ENCODE data around the gene EXOC3L4.
A peak's percentile ranks its signal among the peaks of the same experiment; 100 is the strongest.

EXOC3L4 gene

GRCh38 chr14:103070971-103071542 is 23.5 kb upstream of the EXOC3L4 start:
- DNase-seq (ENCODE audit: low read depth), result no peak

GRCh38 chr14:103071544-103072251 is 22.8 kb upstream of the EXOC3L4 start:
- DNase-seq (ENCODE audit: low read depth), result no peak

GRCh38 chr14:103072595-103073366 is 21.7 kb upstream of the EXOC3L4 start:
- DNase-seq (ENCODE audit: low read depth), result no peak

DNA sequence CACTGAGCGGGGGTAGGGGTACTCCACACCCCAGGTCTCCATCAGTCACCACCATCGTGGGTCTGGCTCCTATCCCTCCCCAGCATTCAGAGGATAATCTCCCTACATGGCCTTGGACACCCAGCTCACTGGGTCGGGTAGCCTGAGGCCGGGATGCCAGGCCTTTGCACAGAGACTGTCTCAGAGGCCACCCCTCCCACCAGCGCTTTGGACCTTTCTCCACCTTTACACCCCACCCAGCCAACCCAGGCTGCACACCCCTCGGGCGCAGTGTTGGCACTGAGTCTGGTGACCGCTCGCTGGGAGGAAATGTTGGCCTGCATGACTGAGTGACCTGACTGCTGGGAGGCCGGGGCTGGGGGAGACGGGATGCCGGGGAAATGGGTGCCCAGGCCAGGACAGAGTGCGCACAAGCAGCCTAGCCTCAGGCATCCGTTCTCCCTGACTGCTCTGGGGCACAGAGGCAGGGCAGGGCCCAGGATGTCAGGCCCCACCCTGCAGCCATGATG is 21.1 kb upstream of the EXOC3L4 start:
- no peak for DNase-seq (ENCODE audit: low read depth)

DNA sequence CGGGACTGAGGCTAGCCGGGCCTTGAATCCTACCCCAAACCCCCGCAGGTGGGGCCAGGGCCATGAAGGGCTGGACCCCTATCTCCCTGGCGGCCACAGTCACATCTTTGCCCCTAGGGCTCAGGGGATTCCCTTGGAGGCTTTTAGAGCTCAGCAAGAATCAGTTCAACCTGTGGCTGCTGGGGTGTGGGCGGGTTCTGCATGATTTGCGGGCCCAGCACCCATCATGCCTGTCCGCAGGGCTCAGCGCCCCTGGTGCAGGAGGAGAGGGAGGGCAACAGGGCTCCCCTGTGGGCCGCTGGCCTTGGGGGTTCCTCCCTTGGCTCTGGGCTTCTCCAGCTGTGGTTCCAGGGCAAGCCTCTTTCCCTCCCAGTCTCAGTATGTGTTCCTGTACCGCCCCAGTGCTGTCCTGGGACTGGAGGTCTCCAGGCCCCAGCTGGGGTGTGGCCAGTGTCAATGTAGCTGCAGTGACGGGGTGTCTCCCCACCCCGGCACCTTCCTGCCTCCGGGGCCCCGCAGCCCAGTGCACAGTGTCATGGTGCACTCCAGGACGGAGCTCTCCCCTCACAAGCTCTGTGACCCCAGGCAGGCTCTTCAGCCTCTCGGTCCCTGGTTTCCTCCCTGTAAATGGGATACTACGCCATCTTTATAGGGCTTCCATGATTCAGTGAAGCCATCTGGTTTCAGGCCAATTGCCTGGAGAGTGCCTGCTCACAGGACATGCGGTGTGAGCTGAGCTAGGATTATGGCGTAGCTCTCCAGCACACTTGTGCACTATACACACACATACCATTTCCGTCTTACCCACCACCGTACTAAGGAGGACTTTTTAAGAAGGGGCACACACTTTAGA is 20.4 kb upstream of the EXOC3L4 start:
- no peak for DNase-seq (ENCODE audit: low read depth)

DNA sequence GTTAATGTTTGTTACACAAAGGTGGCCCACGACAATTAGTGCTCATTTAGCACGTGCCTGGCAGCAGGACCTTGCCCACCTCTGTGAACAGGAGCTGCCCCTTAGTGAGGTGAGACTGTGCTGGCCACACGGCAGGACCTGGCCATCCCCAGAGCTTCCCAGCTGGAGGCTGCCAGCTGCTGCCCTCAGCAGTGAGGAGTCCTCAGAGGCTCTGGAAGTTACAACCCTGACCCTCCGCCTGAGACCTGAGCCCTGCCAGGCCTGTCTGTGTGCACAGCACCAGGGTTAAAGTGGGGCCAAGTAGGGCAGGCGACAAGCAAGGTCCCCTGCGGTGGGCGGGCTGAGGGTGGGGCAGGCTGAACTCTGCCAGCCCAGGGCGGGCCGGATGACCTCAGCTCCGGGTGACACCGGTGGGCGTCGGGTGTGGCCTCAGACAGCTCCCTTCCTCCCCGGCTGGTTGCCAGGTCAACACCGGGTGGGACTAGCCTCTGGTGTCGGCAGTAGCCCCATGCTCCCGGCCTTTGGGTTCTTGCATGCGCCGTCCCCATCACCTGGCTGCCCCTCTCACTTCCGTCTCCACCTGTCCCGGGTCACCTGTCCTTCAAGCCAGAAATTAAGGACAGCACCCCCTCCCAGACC is 19.7 kb upstream of the EXOC3L4 start:
- DNase-seq (ENCODE audit: low read depth), result no peak

GRCh38 chr14:103078420-103078749 is 16.1 kb upstream of the EXOC3L4 start:
- DNase-seq (ENCODE audit: low read depth), result peak; percentile 61

- DNase-seq (ENCODE audit: low read depth), result no peak
These were observed 15.5 kb upstream of the EXOC3L4 start for GRCh38 chr14:103078860-103079587.

DNA sequence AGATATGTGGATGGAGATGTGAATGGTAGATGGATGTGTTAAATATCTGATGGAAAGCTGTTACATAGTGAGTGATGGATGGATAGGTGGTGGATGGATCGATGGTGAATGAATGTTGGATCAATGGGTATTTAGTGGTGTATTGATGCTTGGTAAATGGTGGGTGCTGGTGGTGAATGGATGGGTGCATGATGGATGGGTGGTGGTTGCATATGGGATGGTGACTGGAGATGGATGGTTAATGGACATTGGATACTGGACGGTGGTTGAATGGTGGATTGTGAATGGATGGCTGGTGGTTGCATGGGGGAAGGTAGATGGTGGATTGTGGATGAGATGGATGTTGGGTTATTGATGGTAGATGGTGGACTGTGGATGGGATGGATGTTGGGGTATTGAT is 12.6 kb upstream of the EXOC3L4 start:
- no peak for DNase-seq (ENCODE audit: low read depth)

DNA sequence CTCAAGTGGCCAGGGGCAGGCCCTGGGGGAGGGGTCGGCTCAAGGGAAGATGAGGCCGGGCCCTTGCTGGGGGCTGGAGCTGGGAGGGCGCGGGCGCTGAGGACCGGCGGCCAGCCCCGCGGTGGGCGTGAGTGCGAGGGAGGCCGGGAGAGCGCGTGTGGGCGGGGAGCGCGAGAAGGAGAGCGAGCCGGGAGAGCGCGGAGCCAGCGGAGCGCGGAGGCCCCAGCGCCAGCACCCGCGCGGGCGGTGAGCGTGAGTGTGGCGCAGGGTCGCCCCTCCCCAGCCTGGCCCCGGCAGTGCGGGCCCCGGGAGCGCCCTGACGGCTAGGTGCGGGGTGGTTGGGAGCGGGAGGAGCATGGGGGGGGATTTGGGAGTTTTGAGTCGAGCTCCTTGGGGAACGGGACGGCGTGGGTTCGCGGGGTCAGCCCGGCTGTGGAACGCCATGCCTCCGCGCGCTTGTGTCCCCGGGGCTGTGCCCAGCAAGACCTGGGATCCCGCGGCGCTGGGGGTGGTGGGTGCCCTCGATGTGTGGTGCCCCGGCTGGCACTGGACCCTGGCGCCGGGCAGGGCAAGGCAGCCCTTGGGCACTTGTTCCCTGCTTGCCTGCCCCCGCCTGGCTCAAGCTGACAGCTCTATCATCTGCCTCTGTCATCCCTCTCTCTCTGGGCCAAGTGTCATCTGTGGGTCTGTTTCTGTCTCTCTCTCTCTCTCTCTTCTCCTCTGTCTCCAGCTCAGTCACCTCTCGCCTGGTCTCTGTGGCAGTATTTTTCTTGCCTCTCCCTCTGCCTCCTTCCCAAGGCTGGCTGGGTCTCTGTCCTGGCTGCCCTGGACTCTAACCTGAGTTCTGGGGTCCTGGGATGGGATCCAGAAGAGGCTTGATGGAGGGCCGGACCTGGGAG is 10.3 kb upstream of the EXOC3L4 start, which contains the start of gene LBHD2:
LBHD2 (plus strand) TSS at position 190 of the 899 bp plus-strand sequence. CDS start 1,803 bp downstream, outside the sequence.
- no peak for DNase-seq (ENCODE audit: low read depth)

- no peak for DNase-seq (ENCODE audit: low read depth)
These were observed 9.1 kb upstream of the EXOC3L4 start for GRCh38 chr14:103085106-103086091.

DNA sequence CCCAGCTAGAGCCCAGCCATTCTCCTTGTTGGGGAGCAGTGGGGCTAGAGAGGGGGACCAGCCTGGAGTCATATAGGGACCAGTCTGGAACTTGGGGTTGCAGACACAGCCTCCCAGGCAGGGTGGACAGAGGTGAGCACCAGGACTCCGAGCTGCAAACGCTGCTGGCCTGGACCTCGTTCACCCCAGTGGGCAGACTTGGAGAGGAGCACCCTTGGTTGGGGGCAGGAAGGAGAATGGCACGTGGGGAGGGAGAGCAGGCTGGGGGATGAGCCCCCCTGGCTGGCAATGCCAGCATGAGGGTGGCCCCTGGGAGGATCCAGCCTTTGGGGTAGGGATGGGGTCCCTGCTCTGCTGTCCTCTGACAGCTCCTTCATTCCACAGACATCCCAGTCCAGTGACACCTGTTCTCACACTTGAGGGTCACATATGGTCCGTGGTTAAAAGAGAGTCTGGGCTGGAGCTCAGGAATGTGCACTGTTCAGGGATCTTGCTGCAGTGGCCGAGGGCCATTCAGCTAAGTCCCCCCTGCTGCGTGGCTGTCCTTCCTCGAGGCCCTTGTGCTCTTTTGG is 7.7 kb upstream of the EXOC3L4 start:
- no peak for DNase-seq (ENCODE audit: low read depth)

- no peak for DNase-seq (ENCODE audit: low read depth)
These were observed 7.1 kb upstream of the EXOC3L4 start for GRCh38 chr14:103087343-103087835.

DNA sequence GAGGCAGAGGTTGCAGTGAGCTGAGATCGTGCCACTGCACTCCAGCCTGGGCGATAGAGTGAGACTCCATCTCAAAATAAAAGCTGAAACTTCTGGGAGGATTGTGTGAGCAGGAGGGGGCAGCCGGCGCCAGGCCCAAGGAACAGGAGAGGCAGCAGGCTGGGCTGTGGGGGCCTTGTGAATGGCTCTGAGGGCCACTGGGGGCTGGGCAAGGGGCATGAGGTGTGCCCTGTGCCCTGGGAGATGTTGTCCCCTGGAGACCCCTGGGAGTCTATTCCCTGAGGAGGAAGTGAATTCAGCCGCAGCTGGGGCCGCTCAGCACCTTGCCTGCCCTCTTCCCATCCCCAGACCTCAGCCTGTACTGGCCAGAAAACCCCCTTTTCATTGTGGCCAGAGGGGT is 5.6 kb upstream of the EXOC3L4 start:
- DNase-seq (ENCODE audit: low read depth), result no peak

DNA sequence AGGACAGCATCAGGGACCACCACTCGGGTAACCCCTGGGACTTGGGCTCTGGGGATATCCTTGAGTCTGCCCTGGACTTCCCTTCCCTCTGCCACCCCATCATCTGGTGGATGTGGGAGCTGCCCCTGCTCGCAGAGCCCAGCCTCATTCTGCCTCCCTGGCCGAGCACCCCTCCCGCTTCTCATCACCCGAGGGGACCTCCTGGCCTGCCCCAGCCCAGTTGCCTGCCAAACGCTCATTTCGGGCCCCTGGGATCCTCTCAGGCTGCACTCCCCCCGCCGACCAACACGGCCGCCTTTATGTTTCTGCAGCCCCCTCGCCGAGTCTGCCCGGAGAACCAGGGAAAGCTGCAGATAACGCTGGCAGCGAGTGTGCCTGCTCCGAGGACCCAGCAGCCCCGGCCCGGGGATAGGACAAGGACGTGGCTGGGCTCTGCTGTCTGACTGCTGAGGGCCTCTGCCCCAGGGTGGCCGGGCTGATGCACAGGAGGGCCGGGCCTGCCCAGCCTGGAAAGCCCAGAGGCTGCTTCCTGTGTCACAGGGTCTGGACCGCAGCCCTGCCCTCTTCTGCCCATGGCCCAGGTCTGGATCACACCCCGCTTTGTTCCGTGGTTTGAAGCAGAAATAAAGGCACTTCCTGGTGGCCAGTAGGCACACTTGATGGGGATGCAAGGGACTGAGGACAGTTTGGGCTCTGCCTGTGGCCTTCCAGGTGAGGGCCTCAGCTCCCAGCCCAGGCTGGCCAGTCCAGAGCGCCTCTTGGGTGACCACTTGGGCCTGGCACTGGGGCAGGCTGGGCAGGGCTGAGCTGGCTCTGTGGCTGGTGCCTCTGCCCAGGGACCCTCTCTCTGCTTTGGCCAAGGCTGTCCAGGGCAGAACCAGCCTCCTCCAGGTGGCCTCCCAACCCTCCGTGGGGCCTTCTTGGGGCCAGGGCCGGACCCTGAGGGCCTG is 4.9 kb upstream of the EXOC3L4 start:
- DNase-seq (ENCODE audit: low read depth), result no peak

GRCh38 chr14:103090481-103091020 is 4.0 kb upstream of the EXOC3L4 start:
- no peak for DNase-seq (ENCODE audit: low read depth)
